ENCODE results near the gene GFRA1.

Gene GFRA1

DNA sequence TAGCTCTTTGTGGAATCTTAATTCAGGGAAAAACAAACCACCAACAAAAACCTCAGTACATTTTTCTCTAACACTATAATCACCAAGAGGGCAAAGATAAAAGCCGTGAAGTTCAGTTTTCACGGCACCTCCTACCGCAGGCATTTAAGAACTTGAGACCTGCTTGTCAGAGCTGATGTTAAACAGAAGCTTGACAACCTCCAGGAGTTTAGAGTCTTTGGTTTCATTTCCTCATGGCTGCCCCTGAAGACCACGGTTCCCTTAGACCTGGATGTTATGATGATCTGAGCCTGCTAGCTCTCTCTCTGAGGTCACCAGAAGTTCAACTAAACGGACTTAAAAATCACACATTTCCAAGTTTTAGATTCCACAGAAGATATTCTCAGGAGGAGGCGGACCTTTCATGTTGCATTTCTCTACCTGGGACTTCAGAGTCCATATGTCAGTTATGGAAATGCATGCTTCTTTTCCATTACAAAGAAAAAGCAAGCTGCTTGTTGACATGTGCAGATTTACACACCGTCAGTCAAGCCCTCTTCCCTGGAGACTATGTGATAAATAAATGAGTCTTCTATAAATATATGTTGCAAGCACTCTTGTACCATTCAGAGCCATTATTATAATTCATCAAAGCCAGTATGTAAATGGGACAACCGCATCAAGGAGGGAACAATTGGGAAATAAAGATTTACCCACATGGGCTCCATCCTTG lies 258.0 kb downstream of the GFRA1 start:
- DNase-seq (ENCODE audit: extremely low spot score, insufficient read length, low read depth) (no peak), FAIRE-seq (no peak)

DNA sequence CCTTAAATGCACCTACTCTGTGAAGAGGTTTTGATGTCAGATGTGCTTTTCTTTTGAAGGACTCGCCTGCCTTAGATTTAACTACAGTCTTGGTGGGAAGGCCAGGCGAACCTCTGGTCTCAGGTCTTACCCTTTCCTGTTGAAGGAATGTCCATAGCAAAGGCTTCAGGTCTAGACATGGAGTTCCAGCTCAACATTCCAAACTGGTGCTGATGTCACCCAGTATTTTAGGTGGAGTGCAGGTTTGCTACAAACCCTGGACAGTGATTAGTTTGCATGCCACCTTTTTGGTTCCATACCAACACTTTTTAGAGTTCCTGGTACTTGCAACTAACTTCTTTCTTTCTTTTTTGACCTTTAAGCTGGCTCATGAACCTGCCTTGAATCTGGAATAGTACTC lies 258.7 kb downstream of the GFRA1 start:
- FAIRE-seq = no peak

DNA sequence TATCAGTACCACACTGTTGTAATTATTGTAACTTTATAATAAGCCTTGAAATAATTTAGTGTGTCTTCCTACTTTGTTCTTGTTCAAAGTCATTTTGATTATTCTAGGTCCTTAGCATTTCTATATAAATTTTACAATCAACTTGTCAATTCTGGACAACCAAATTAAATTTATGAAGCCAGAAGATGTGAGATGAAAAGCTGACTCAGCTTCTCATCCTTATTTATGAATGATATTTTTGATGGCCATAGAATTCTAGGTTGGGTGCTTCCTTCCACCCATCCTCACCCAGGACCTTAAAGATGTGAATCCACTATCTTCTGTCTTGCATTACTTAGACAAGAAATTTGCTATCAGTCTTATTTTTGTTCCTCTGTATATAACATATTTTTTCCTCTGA lies 261.1 kb downstream of the GFRA1 start:
- FAIRE-seq = no peak
- no peak for DNase-seq (ENCODE audit: extremely low spot score, insufficient read length, low read depth)

More for the DNA sequence above, 258.7 kb downstream of the GFRA1 start:
- DNase-seq (ENCODE audit: extremely low spot score, insufficient read length, low read depth) = no peak

DNA sequence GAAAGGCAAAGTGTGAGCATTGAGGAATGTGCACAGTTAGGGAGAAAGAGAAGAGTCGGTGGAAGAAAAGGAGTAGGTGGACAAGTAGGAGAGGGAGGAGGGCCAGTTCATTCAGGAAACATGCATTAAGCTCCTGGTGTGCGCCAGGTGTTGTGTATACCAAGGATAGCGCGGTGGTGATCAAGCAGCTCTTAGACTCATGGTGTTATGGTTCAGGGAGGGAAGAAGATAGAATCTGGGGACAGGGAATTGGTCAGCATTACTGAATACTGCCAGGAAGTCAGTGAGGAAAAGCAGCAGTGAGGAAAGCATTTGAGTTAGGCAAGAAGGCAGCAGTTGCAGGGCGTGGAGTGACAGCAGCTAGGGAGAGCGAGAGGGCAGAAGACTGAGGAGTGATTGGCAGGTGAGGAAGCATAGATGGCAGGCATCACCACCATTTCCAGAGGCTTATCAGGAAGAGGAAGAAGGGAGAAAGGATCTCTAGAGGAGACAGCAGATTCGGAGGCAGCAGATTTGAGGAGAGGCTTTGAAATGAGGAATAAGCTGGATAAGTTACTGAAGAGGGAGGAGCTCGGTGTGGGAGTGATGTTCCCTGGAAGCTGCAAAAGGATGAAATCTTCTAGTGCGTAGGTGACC lies 265.6 kb downstream of the GFRA1 start:
- no peak for DNase-seq (ENCODE audit: extremely low spot score, insufficient read length, low read depth)
- FAIRE-seq = no peak

All from GM18507 (cell line).